Lung (tissue), 12 donors: Measurements from ENCODE around the gene PIK3R3. TPM values are rescaled to one million over a fixed set of nuclear protein-coding genes. Genes with fewer than 3 reads are reported as not detected.

Source experiments
- ATAC-seq: fragments of 200-7000 bp; cut with Tn5 transposase; one replicate; pipeline ENCODE4 v1.9.1; 2020; ENCODE audit warnings: moderate number of reproducible peaks; ENCODE audit not compliant: insufficient read depth, low FRiP score
- DNase-seq, 3 donors: peaks; one replicate each; pipeline ENCODE4 v3.0.0-alpha.2; 2013 to 2017
- H3K27ac ChIP-seq, 2 donors: one replicate each; pipeline ENCODE4 v1.5.1; 2013; ENCODE audit warnings: mild to moderate bottlenecking in 2 of 2, moderate library complexity in 2 of 2, control low read depth in 1 of 2, inconsistent platforms in 1 of 2, low read depth in 1 of 2, low read length in 1 of 2
- H3K27me3 ChIP-seq, 3 donors: one replicate each; pipeline ENCODE4 v1.5.1; 2013; ENCODE audit warnings: low read length in 2 of 3; ENCODE audit not compliant: control insufficient read depth in 3 of 3, insufficient read depth in 3 of 3
- H3K36me3 ChIP-seq, 4 donors: one replicate each; pipeline ENCODE4 v1.5.1; 2013; ENCODE audit warnings: low read length in 4 of 4, mild to moderate bottlenecking in 1 of 4, moderate library complexity in 1 of 4; ENCODE audit not compliant: control insufficient read depth in 4 of 4, insufficient read depth in 4 of 4
- H3K4me1 ChIP-seq, 5 donors: one replicate each; pipeline ENCODE4 v1.5.1; 2013; ENCODE audit warnings: low read length in 5 of 5, mild to moderate bottlenecking in 2 of 5, moderate library complexity in 1 of 5; ENCODE audit not compliant: control insufficient read depth in 5 of 5, insufficient read depth in 5 of 5
- H3K4me3 ChIP-seq: one replicate; pipeline ENCODE4 v1.5.1; 2013; ENCODE audit warnings: mild to moderate bottlenecking, control low read depth, moderate library complexity
- H3K9ac ChIP-seq, 2 donors: one replicate each; pipeline ENCODE4 v1.5.1; 2013; ENCODE audit warnings: low read length in 2 of 2, control low read depth in 1 of 2; ENCODE audit not compliant: insufficient read depth in 1 of 2
- H3K9me3 ChIP-seq, 4 donors: one replicate each; pipeline ENCODE4 v1.5.1; 2013; ENCODE audit warnings: low read length in 3 of 4, mild to moderate bottlenecking in 1 of 4, moderate library complexity in 1 of 4; ENCODE audit not compliant: control insufficient read depth in 4 of 4, insufficient read depth in 3 of 4
- WGBS, 2 donors: extraction: QIAGEN DNeasy Blood & Tissue Kit; methylation state at CpG; one replicate each; pipeline ENCODE4 v1.1.7; 2013; 5-methylcytosine and 5-hydroxymethylcytosine counted together
- polyA plus RNA-seq, 2 donors: library from polyadenylated mRNA; stranded (reverse); fragments of 200-250 nt; gene quantifications; one replicate each; pipeline ENCODE4 v1.2.1, GENCODE V29; 2013
- total RNA-seq, 2 donors: library from RNA; depleted of rRNA in 1 of 2; stranded (reverse); fragments of >200 nt in 1 of 2; gene quantifications; one replicate each; pipeline ENCODE4 v1.2.1, GENCODE V29; 2014 to 2021
- TF ChIP-seq, protein P1 (sequence below): IDR thresholded peaks from 2 replicates; pipeline ENCODE4 v1.5.1; 2012; ENCODE audit warnings: mild to moderate bottlenecking; ENCODE audit errors: control extremely low read depth, extremely low read depth
- donor health status: control.
- donor health status: control.
- donor health status: Bipolar disorder and iron deficiency.
- donor health status: healthy.
- donor health status: DM: yes; HTN: yes; CAD: no.

PIK3R3 gene
- total and polyA plus RNA-seq, 4 donors = 9.1 to 36.7 (median 17.1) TPM

GRCh38 chr1:46036894-46037839 is 95.3 kb downstream of the PIK3R3 start:
- ATAC-seq = peak; percentile 88
- Histone ChIP-seq H3K27ac (no peak overlapping the region), H3K27me3 (no peaks in the 10 kb centered on the region), H3K4me3 (no peak overlapping the region), H3K4me1 (peaks cover 3 to 24% (median 5%) of the 10 kb centered on the region in 5 donors), H3K9me3 (no peaks in the 10 kb centered on the region), H3K36me3 (peaks cover 0 to 20% (median 2%) of the 10 kb centered on the region in 4 donors), H3K9ac (no peak overlapping the region)
- DNase-seq = peak; percentile 85 to 90 (median 88)
- TF ChIP-seq, protein P1, sequence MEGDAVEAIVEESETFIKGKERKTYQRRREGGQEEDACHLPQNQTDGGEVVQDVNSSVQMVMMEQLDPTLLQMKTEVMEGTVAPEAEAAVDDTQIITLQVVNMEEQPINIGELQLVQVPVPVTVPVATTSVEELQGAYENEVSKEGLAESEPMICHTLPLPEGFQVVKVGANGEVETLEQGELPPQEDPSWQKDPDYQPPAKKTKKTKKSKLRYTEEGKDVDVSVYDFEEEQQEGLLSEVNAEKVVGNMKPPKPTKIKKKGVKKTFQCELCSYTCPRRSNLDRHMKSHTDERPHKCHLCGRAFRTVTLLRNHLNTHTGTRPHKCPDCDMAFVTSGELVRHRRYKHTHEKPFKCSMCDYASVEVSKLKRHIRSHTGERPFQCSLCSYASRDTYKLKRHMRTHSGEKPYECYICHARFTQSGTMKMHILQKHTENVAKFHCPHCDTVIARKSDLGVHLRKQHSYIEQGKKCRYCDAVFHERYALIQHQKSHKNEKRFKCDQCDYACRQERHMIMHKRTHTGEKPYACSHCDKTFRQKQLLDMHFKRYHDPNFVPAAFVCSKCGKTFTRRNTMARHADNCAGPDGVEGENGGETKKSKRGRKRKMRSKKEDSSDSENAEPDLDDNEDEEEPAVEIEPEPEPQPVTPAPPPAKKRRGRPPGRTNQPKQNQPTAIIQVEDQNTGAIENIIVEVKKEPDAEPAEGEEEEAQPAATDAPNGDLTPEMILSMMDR = peak; percentile 99
- 27 to 32% methylated on average over 11 of the region's 11 CpGs for whole genome bisulfite sequencing, 2 donors

DNA sequence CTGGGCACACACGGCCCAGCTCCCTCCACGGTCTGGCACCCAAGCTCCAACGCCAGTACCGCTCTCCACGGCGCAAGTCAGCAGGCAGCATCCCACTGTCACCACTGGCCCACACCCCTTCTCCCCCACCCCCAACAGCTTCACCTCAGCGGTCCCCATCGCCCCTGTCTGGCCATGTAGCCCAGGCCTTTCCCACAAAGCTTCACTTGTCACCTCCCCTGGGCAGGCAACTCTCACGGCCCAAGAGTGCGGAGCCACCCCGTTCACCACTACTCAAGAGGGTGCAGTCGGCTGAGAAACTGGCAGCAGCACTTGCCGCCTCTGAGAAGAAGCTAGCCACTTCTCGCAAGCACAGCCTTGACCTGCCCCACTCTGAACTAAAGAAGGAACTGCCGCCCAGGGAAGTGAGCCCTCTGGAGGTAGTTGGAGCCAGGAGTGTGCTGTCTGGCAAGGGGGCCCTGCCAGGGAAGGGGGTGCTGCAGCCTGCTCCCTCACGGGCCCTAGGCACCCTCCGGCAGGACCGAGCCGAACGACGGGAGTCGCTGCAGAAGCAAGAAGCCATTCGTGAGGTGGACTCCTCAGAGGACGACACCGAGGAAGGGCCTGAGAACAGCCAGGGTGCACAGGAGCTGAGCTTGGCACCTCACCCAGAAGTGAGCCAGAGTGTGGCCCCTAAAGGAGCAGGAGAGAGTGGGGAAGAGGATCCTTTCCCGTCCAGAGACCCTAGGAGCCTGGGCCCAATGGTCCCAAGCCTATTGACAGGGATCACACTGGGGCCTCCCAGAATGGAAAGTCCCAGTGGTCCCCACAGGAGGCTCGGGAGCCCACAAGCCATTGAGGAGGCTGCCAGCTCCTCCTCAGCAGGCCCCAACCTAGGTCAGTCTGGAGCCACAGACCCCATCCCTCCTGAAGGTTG is 97.6 kb downstream of the PIK3R3 start:
- Histone ChIP-seq H3K36me3 (peaks cover 2 to 35% (median 7%) of the 10 kb centered on the region in 4 donors), H3K4me3 (no peak overlapping the region), H3K27me3 (no peaks in the 10 kb centered on the region), H3K9ac (no peak overlapping the region), H3K9me3 (no peaks in the 10 kb centered on the region), H3K4me1 (peaks cover 0 to 4% (median 4%) of the 10 kb centered on the region in 5 donors), H3K27ac (no peak overlapping the region)
- DNase-seq (no peak), ATAC-seq (no peak)
- WGBS, 2 donors = 89 to 96% methylated on average over 27 of the region's 27 CpGs
- TF ChIP-seq, protein P1 = no peak

GRCh38 chr1:46030876-46031660 is 101.4 kb downstream of the PIK3R3 start:
- Histone ChIP-seq H3K9me3 (no peaks in the 10 kb centered on the region), H3K4me1 (peaks cover 2 to 16% (median 6%) of the 10 kb centered on the region in 5 donors), H3K9ac (no peak overlapping the region), H3K27ac (no peak overlapping the region), H3K36me3 (peaks cover 11 to 47% (median 12%) of the 10 kb centered on the region in 4 donors), H3K4me3 (no peak overlapping the region), H3K27me3 (no peaks in the 10 kb centered on the region)
- ATAC-seq = no peak
- 92 to 93% methylated on average over 26 of the region's 26 CpGs for WGBS, 2 donors
- TF ChIP-seq, protein P1 = no peak
- no peak for DNase-seq
